HG03175 (cell line): ENCODE results near the gene PLXNC1.

ENCODE experiments used
- ATAC-seq: cut with Tn5 transposase; IDR thresholded peaks from one replicate; pipeline ENCODE4 v1.9.1; 2021; ENCODE audit warnings: mild to moderate bottlenecking, moderate library complexity; ENCODE audit not compliant: unreplicated experiment

Gene PLXNC1

DNA sequence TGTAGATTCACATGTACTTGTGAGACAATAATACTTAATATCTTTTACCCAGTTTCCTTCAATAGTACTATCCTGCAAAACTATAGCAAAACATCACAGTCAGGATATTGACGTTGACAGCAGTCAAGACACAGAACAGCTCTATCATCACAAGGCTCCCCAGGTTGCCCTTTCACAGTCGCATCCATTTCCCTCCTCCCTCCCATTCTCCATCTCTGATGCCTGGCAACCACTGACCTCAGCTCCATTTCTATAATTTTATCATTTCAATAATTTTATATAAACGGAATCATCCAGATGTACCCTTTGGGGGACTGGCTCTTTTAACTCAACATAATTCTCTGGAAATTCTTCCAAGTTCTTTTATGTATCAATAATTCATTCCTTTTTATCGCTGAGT is 81.5 kb downstream of the PLXNC1 start:
- ATAC-seq: no peak

DNA sequence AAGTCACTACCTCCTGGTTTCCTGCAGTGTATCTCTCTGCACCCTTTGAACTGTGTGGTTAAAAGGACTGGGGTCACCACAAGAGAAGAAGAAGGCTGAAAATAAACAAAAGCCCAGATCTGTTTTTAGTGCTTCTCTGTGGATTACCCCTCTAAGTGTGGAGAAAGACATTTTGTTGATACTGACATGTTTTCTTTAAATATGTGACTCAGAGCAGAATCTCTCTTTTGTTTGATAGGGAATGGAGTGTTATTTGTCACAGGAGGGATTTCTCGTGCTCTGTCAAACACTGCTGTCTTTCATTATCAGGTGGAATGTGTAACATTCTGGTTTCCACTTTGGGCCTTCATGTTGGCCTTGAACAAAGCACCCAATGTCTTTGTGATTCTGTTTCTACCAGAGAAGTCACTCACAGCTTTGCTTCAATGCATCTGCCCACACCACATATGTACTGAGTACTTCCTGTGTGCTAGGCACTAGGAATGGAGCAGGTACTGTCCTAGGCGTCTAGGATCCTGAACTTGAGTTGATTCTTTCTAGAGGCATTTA is 82.1 kb downstream of the PLXNC1 start:
- peak; percentile 61 for ATAC-seq

DNA sequence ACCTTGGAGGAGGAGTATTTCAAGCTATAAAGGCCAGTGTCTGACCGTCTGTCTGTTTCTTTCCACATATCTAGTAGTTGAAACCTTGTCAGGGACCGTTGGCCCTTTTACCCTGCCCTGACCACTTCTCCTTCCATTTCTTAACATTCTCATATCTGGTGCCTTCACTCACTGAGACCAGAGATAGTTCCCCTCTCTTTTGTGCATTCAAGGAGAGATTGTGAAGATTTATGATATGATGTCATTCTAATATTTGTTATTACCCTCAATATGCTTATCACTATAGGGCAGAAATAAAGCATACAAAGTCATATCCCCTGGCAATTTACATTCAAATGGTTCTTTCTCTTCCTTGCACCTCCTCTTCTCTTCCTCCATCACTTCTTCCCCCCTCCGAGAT is 83.3 kb downstream of the PLXNC1 start:
- ATAC-seq: no peak

- no peak for ATAC-seq
Measured at GRCh38 chr12:94235848-94236247, 87.5 kb downstream of the PLXNC1 start.

DNA sequence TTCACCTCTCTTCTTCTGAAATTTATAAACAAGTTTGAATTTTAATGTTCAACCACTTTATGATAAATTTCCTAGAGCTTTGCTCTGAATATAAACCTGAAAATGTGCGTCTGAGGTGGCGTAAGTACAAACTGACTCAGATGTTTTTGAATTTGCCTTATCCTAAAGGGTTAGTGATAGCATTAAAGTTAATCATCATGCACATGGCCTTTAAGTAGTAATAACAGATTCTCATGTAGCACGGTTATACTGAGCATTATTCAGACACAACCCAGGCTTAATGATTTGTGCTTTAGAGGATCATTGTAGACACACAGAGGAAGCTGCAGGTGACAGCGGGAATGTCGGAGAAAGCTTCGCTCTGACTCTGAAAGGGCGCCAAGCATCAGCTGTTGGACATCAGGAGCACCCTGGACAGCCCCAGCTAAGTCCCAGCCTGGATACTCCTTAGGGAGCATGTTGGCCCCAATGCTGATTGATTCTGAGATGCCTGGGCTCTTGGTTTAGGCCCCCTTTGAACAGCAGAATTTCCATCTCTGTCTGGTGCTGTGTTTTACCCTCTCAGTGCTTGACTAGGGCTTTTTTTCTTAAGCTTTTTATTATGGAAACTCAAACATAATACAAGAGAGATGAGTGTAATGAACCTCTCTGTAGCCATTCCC is 91.1 kb downstream of the PLXNC1 start:
- ATAC-seq: no peak

GRCh38 chr12:94240171-94240570 is 91.8 kb downstream of the PLXNC1 start:
- ATAC-seq: peak; percentile 81

DNA sequence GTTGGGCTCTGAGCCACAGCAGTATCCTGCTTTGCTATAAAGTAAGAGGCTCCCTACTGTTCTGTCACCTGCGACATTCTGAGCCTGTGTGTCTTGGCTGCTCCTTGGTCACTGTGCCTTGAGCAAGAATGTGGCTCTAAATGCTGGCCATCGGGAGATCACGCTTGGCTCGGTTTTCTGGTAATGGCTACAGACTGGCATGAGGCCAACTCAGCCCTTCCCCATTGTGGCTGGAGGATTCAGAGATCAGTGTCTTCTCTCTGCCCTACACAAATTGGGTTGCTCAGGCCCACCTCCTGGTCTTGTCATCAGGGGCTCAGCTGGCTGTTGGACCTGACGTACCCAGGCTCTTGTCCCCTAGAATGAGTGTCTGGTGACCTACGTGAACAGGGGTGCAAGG is 94.5 kb downstream of the PLXNC1 start:
- no peak for ATAC-seq

GRCh38 chr12:94244165-94245133 is 96.1 kb downstream of the PLXNC1 start:
- ATAC-seq: peak; percentile 57

GRCh38 chr12:94245631-94246383 is 97.4 kb downstream of the PLXNC1 start:
- ATAC-seq: no peak

DNA sequence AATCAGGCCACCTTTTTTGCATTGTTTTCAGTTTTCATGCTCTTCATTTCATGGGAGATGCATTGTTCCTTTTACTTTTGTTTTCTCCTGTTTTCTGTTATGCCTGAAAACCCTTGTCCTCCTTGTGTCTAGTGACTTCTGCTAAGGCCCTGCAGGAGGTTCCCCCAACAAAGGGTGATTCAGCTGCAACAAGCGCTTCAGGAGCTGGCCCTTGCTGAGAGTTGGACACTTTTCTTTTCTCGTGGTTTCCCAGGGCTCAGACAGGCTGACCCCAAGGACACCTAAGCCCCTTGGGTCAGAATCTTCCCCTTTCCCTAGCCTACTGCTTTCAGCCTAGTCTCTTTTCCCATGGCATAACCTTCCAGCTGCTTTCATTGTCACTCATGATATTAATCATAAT is 98.9 kb downstream of the PLXNC1 start:
- no peak for ATAC-seq

DNA sequence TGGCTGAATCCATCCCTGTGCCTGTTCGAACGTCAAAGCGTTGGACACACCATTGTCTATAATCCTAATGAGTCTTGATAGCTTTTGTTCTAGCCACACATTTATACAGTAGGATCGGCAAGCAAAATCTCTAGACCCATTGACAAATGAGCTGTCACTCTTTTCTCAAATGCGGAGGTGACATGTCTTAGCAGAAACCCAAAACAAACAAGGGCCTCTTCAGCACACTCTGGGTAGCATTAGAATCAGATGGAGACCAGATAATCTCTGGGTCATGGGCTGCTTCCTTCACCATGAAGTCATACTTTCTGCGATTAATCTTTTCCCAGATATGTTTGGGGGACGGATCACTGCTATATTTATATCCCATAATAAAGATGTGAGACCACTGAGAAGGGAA is 100.2 kb downstream of the PLXNC1 start:
- no peak for ATAC-seq

DNA sequence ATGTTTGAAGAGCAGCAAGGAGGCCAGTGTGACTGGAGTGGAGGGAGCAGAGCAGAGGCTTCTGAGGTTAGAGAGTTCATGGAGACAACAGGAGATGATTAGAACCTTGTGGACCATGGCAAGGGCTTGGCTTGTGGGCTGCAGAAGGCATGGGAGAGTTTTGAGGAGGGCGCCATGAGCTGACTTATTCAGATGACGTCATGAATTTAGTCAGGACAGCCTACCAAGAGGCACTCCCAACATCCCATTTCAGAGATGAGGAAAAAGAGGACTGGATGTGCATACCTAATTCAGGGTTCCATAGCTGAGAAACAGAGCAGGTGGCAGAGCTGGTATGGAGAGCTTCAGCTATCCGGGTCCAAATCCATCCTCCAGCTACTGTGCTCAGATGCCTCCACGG is 101.8 kb downstream of the PLXNC1 start:
- ATAC-seq: no peak

GRCh38 chr12:94254270-94254669 is 105.9 kb downstream of the PLXNC1 start:
- no peak for ATAC-seq

- ATAC-seq: no peak
Measured at GRCh38 chr12:94255006-94255405, 106.6 kb downstream of the PLXNC1 start.

DNA sequence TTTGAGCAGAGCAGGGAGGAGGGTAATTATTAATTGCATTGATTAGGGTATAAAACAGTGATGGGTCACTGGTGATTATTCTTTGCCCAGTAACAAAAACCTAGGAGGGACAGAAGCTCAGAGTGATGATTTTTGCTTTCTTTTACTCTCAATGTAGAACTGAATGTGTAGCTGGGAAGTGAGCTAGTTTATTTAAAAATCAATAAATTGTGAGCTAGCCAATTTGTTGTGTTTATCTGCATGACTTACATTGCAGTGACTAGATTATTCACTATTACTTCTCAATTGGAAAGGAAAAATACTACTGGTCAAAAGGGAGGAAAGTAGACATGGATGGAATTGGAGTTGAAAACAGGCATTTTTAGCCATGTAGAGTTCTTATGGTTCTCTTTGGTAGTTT is 107.1 kb downstream of the PLXNC1 start:
- no peak for ATAC-seq

GRCh38 chr12:94258593-94258992 is 110.2 kb downstream of the PLXNC1 start:
- peak; percentile 40 for ATAC-seq

GRCh38 chr12:94260017-94260416 is 111.6 kb downstream of the PLXNC1 start:
- ATAC-seq: no peak

- ATAC-seq: no peak
Measured at GRCh38 chr12:94260717-94261116, 112.3 kb downstream of the PLXNC1 start.

DNA sequence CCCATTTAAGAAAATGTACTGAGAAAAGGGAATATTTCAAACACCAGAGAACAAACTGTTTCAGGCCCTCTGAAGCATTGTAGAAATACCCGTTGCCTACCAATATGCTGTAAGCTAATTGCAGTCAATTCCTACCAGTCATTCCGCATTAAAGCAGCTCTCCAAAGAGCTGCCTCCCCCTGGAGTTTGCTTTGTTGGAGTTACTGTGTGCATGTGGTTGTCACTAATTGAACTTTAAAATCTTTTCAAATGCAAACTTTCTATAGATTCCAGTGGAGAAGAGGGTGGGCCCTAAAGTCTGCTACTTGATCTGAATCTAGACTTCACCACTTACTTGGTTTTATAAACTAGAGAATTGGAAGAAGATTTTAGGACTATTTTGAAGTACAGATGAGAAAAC is 112.7 kb downstream of the PLXNC1 start:
- ATAC-seq: no peak

DNA sequence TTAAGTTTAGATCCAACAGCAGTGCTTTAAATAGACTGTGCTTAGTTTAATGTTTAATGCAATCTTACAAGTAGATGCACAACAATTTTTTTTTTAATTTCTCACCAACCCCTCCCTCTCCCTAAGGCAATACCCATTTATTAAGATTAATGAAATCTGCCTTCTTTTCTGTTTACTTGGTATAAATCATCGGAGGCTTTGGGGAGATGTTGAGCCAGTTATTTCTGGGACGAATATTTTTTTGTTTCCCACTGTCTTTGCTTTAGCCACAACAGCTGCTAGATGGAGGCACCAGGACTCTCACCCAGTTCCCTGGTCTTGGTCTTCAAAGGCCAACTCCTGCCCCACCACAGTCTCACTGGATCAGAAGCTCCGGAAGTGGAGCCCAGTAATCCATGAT is 113.4 kb downstream of the PLXNC1 start:
- ATAC-seq: no peak
